Fibroblast of the aortic adventitia (primary cell): Measurements from ENCODE around the gene PHLPP2. TPM values are rescaled to one million over a fixed set of nuclear protein-coding genes. Genes with fewer than 3 reads are reported as not detected.

Experiments used
- DNase-seq: peaks from one replicate; pipeline ENCODE4 v3.0.0-alpha.2; 2010; ENCODE audit warnings: low read depth
- H3K4me3 ChIP-seq: 2 replicates; pipeline ENCODE4 v1.5.1; 2011; ENCODE audit warnings: low read depth, mild to moderate bottlenecking, control low read depth, low read length, moderate library complexity
- total RNA-seq: library from RNA; depleted of rRNA; stranded (reverse); fragments of >200 nt; gene quantifications from 2 replicates; pipeline ENCODE4 v1.2.3, GENCODE V29; 2012; ENCODE audit warnings: low replicate concordance
- TF ChIP-seq, protein P1 (sequence below): IDR thresholded peaks from 2 replicates; pipeline ENCODE4 v1.5.1; 2011; ENCODE audit warnings: mild to moderate bottlenecking, low read length, control low read depth, inconsistent platforms; ENCODE audit not compliant: insufficient read depth

The PHLPP2 gene
- total RNA-seq, 1 donor = 7.8 TPM

DNA sequence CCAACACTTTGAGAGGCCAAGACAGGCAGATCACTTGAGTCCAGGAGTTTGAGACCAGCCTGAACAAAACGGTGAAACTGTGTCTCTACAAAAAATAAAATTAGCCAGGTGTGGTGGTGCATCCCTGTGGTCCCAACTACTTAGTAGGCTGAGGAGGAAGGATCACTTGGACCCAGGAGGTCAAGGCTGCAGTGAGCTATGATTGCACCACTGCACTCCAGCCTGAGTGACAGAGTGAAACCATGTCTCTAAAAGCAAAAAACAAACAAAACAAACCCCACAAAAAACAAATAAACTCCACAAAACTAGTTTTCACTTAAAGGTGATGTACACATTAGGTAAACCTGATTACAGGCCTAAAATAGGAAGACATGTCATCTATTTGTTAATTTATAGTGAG, 58.2 kb downstream of the PHLPP2 start:
- DNase-seq = no peak
- H3K4me3 ChIP-seq = no peak overlapping the region
- TF ChIP-seq, protein P1, sequence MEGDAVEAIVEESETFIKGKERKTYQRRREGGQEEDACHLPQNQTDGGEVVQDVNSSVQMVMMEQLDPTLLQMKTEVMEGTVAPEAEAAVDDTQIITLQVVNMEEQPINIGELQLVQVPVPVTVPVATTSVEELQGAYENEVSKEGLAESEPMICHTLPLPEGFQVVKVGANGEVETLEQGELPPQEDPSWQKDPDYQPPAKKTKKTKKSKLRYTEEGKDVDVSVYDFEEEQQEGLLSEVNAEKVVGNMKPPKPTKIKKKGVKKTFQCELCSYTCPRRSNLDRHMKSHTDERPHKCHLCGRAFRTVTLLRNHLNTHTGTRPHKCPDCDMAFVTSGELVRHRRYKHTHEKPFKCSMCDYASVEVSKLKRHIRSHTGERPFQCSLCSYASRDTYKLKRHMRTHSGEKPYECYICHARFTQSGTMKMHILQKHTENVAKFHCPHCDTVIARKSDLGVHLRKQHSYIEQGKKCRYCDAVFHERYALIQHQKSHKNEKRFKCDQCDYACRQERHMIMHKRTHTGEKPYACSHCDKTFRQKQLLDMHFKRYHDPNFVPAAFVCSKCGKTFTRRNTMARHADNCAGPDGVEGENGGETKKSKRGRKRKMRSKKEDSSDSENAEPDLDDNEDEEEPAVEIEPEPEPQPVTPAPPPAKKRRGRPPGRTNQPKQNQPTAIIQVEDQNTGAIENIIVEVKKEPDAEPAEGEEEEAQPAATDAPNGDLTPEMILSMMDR = no peak

DNA sequence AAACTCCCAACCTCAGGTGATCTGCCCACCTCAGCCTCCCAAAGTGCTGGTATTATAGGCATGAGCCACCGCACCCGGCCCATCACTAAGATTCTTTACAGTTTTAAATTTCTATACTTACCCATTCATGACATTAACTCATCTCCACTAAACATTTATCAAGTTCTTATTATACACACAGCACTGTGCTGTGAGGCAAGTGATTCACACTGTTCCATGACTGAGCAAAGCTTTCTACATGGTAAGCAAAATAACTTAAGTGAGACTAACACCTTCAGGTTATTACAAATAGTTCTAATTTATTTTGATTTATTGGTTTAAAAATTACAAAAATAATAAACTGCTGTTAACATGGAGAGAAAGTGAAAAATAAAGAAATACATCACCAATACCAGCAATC, 65.0 kb downstream of the PHLPP2 start:
- H3K4me3 ChIP-seq = no peak overlapping the region
- TF ChIP-seq, protein P1 = no peak
- DNase-seq = no peak

DNA sequence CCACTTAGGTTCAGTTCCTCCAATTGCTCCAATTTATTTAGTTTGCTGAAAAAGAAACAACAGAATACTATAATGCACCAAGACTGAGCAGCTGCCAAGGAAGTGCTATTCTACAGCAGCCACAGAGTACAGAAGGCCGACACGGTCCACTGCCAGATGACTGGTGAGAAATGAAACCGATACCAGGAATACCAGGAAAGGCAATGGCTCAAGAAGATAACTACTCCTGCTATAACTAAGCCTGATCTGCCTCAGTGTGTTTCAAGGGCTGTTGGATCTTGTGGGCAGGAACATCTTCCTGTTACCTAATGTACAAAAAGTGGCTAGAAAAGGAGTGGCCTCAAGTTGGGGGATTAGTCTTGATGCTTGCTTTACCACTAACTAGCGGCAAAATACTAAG, 65.7 kb downstream of the PHLPP2 start:
- TF ChIP-seq, protein P1 = no peak
- DNase-seq = no peak
- H3K4me3 ChIP-seq = no peak overlapping the region

DNA sequence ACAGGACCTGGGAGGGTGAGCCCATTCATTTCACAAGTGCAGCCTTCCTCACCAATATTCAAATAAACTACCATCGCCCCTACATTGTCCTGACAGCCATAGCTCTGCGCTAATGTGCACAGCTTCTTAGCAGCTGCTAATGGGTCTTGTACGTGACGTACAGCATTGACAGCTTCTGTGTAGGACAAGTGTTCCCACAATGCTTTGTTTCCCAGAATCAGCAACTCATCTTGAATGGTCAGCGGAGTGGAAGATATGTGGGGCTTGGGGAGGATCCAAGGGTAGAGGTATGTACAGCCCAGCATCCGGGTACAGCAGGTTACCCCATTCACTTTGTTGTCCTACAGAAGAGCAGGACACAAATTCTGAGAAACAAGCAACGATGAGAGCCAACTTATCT, 74.8 kb downstream of the PHLPP2 start:
- H3K4me3 ChIP-seq = no peak overlapping the region
- TF ChIP-seq, protein P1 = no peak
- DNase-seq = no peak

DNA sequence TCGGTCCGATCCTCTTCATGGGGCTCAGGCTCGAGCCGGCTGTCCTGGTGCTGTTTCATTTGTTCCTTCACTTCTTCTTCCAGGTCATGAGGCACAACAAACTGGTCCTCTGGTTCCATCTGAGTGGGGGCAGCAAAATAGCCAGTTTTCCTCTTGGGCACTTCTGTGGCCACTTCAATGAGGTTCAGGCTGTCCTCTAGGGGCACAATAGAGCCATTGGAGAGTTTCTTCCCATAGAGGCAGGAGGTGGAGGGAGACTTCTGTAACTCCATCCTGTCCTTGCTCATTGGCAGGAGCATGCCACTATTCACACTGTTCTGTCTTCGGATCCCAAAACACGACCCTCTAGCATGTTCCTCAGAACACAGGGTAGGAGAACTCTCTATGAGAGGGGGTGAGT, 75.6 kb downstream of the PHLPP2 start:
- no peak overlapping the region for H3K4me3 ChIP-seq
- TF ChIP-seq, protein P1 = peak; percentile 37
- no peak for DNase-seq

DNA sequence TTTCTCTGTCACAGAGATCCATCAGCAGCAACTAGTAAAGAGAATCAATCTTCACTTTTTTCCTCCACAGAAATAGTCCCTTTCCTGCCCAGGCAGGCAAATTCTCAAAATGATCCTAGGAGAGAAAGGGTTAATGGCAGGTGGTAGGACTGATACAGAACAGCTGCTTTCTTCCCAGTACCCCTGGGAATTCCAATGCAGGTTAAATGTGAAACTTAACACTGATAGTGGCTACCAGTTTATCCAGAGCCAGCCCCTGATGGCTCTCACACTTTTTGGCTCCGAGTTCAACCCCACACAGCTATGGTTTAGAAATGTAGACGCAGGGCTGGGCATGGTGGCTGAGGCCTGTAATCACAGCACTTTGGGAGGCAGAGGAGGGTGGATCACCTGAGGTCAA, 76.3 kb downstream of the PHLPP2 start:
- no peak for DNase-seq
- H3K4me3 ChIP-seq = no peak overlapping the region
- TF ChIP-seq, protein P1 = no peak

DNA sequence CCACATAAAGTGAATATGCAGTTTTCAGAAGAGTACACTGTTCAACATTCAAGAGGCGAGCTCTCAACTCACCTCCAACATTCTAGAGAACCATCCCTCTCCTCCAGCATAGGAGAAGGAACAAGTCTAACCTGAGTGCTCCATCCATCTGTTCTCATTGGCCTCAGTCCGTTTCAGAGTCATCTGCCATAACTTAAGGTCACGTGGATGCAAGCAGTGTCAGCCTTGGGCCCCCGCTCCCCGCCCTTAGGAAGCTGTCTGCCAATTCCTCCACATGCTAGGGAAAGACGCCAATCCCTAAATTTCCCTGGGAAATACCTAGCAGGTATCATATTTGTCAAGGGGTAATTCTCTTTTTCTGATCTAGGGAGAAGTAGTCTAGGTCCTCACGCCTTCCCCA, 77.1 kb downstream of the PHLPP2 start:
- DNase-seq = no peak
- TF ChIP-seq, protein P1 = no peak
- H3K4me3 ChIP-seq = no peak overlapping the region
